GM12865 (cell line): ENCODE data around the gene GPATCH8.

ENCODE experiments used
- DNase-seq: peaks from one replicate; pipeline ENCODE4 v3.0.0; 2010; ENCODE audit warnings: low read depth
- H3K4me3 ChIP-seq: 2 replicates; pipeline ENCODE4 v1.5.1; 2011; ENCODE audit warnings: mild to moderate bottlenecking, low read depth, low read length, control low read depth
- CTCF ChIP-seq: IDR thresholded peaks from 2 replicates; pipeline ENCODE4 v1.5.1; 2011; ENCODE audit warnings: low read length, control low read depth, low read depth, inconsistent platforms; ENCODE audit not compliant: insufficient read depth; ENCODE audit errors: missing control alignments

Gene GPATCH8

GRCh38 chr17:44451016-44451627 lies 52.1 kb downstream of the GPATCH8 start:
- no peak for DNase-seq
- H3K4me3 ChIP-seq = no peak overlapping the region
- TF ChIP-seq CTCF = no peak

- DNase-seq = no peak
- H3K4me3 ChIP-seq = no peak overlapping the region
- no peak for TF ChIP-seq CTCF
Observed at GRCh38 chr17:44448412-44448811, 54.8 kb downstream of the GPATCH8 start.

GRCh38 chr17:44444735-44445105 lies 58.5 kb downstream of the GPATCH8 start:
- no peak for DNase-seq
- no peak overlapping the region for H3K4me3 ChIP-seq
- no peak for TF ChIP-seq CTCF

- no peak for DNase-seq
- TF ChIP-seq CTCF = no peak
- no peak overlapping the region for H3K4me3 ChIP-seq
Observed at GRCh38 chr17:44442806-44443205, 60.4 kb downstream of the GPATCH8 start.

- DNase-seq = no peak
- H3K4me3 ChIP-seq = no peak overlapping the region
- no peak for TF ChIP-seq CTCF
Observed at GRCh38 chr17:44439168-44439567, 64.0 kb downstream of the GPATCH8 start.

- no peak for TF ChIP-seq CTCF
- H3K4me3 ChIP-seq = no peak overlapping the region
- peak; percentile 72 for DNase-seq
Observed at GRCh38 chr17:44438636-44439035, 64.6 kb downstream of the GPATCH8 start.

- TF ChIP-seq CTCF = no peak
- DNase-seq = no peak
- no peak overlapping the region for H3K4me3 ChIP-seq
Observed at GRCh38 chr17:44436336-44436735, 66.9 kb downstream of the GPATCH8 start.
